HL-60 (cell line): ENCODE data around the gene SDSL.

Experiments
- CTCF ChIP-seq: IDR thresholded peaks from one replicate; pipeline ENCODE4 v1.5.1; 2011; ENCODE audit warnings: low read length, control low read depth, inconsistent platforms; ENCODE audit not compliant: insufficient read depth
- GABPA ChIP-seq: IDR thresholded peaks from 2 replicates; pipeline ENCODE4 v1.6.1; 2012; ENCODE audit warnings: low read depth
- POLR2AphosphoS5 ChIP-seq: IDR thresholded peaks from 2 replicates; pipeline ENCODE4 v1.6.1; 2012; ENCODE audit warnings: low read depth

DNA sequence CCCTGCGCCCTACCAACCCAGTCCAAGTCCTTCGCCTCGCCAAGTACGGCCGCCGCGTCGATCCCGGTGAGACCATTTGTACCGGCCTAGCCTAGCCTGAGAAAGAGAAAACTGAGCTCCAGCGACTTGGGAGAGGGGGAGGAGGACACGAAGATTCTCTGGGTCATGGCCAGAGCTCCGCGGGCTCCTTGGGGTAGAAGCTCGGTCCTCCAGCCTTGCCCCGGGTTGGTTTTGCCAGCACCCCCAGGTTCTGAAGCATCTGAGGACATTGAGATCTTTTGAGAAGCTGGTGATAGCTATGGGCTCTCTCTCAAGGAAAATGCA is 42.2 kb downstream of the SDSL start:
- TF ChIP-seq CTCF (no peak), POLR2AphosphoS5 (no peak), GABPA (no peak)
